Ishikawa (cell line): Measurements from ENCODE around the gene REC8.

ENCODE experiments used
- EGR1 ChIP-seq: IDR thresholded peaks from 2 replicates; pipeline ENCODE4 v1.6.1; 2012
- FOXM1 ChIP-seq: IDR thresholded peaks from 2 replicates; pipeline ENCODE4 v1.6.1; 2012; ENCODE audit warnings: low read depth, borderline replicate concordance
- RAD21 ChIP-seq: IDR thresholded peaks from 2 replicates; pipeline ENCODE4 v1.6.1; 2012; ENCODE audit warnings: low read depth
- TAF1 ChIP-seq: IDR thresholded peaks from 2 replicates; pipeline ENCODE4 v1.6.1; 2012; ENCODE audit warnings: low read depth, mild to moderate bottlenecking
- TF ChIP-seq, protein P1 (sequence below): IDR thresholded peaks from 2 replicates; pipeline ENCODE4 v1.6.1; 2012

DNA sequence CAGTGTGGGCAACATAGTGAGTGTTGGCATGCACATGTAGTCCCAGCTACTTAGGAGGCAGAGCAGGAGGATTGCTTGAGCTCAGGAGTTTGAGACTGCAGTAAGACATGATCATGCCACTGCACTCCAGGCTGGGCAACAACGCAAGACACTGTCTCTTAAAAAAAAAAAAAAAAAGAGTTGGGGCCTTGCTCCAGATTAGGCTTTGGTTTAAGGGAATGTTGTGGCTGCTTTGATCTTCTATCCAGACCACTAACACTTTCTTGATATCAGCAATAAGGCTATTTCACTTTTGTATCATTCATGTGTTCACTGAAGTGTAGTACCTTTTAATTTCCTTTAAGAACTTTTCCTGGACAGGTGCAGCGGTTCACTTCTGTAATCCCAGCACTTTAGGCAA is 44.2 kb upstream of the REC8 start:
- TF ChIP-seq, protein P1, sequence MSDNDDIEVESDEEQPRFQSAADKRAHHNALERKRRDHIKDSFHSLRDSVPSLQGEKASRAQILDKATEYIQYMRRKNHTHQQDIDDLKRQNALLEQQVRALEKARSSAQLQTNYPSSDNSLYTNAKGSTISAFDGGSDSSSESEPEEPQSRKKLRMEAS, result no peak
- TF ChIP-seq FOXM1, result no peak
- no peak for TF ChIP-seq EGR1
- no peak for TF ChIP-seq TAF1
- no peak for TF ChIP-seq RAD21
